K562 treated with DMSO at 1 percent for 4 hours (cell line): Measurements from ENCODE around the gene TBK1. TPM values are rescaled to one million over a fixed set of nuclear protein-coding genes. Genes with fewer than 3 reads are reported as not detected.

Experiments
- total RNA-seq: library from RNA; unstranded; fragments of 300-600 nt; gene quantifications from 2 replicates; pipeline ENCODE4 v1.2.3, GENCODE V29; 2022; ENCODE audit not compliant: insufficient read depth

Gene TBK1
- 10.6 and 13.5 TPM in 2 replicates for total RNA-seq

GRCh38 chr12:64451687-64452558 lies at the start of gene TBK1:
Gene TBK1 (plus strand): TSS chr12:64452120. CDS start chr12:64455871, 3,751 bp downstream.

GRCh38 chr12:64403707-64404469 lies 48.0 kb upstream of the TBK1 start, which contains the start of gene XPOT:
Gene XPOT (plus strand): TSS chr12:64404392. CDS start chr12:64410036, 5,644 bp downstream.

Other genes with a start within 250 kb of the TBK1 start
- gene KICS2, start 229.8 kb upstream of the TBK1 start, total RNA-seq = 0.65 and 1.0 TPM in 2 replicates
- 2.3 and 3.4 TPM in 2 replicates for gene C12orf56, start 61.4 kb upstream of the TBK1 start, total RNA-seq
- 106 and 116 TPM in 2 replicates for gene XPOT, start 47.7 kb upstream of the TBK1 start, total RNA-seq
- gene RASSF3, start 158.4 kb downstream of the TBK1 start, total RNA-seq = 7.7 and 8.7 TPM in 2 replicates